ENCODE data around the gene ETNK2.

ETNK2 gene

GRCh38 chr1:204116539-204116938 lies 35.3 kb downstream of the ETNK2 start:
- H3K27me3 ChIP-seq (replicated peaks; ENCODE audit: control insufficient read depth, insufficient read depth, low read length), result no peaks in the 10 kb centered on the region; the same call in 1 of the 2 replicates
- TF ChIP-seq CTCF (IDR thresholded peaks at IDR 0.05; ENCODE audit: insufficient read depth, low read length, poor library complexity, severe bottlenecking), result no peak
- DNase-seq (ENCODE audit: extremely low read depth, insufficient read length), result no peak
- no peak overlapping the region for H3K4me3 ChIP-seq (replicated peaks; ENCODE audit: low read depth, low read length)
- no peaks in the 10 kb centered on the region for H3K36me3 ChIP-seq (ENCODE audit: control insufficient read depth, insufficient read depth, low read length)

GRCh38 chr1:204115116-204115515 lies 36.7 kb downstream of the ETNK2 start:
- DNase-seq (ENCODE audit: extremely low read depth, insufficient read length), result no peak
- H3K36me3 ChIP-seq (ENCODE audit: control insufficient read depth, insufficient read depth, low read length), result no peaks in the 10 kb centered on the region
- H3K27me3 ChIP-seq (replicated peaks; ENCODE audit: control insufficient read depth, insufficient read depth, low read length), result no peaks in the 10 kb centered on the region
- no peak for TF ChIP-seq CTCF (IDR thresholded peaks at IDR 0.05; ENCODE audit: insufficient read depth, low read length, poor library complexity, severe bottlenecking)
- no peak overlapping the region for H3K4me3 ChIP-seq (replicated peaks; ENCODE audit: low read depth, low read length)

- Histone ChIP-seq H3K36me3 (ENCODE audit: control insufficient read depth, insufficient read depth, low read length) (no peaks in the 10 kb centered on the region), H3K27me3 (replicated peaks; ENCODE audit: control insufficient read depth, insufficient read depth, low read length) (no peaks in the 10 kb centered on the region), H3K4me3 (replicated peaks; ENCODE audit: low read depth, low read length) (no peak overlapping the region)
- DNase-seq (ENCODE audit: extremely low read depth, insufficient read length), result no peak
- no peak for TF ChIP-seq CTCF (IDR thresholded peaks at IDR 0.05; ENCODE audit: insufficient read depth, low read length, poor library complexity, severe bottlenecking)
Observed at GRCh38 chr1:204114606-204115005, 37.2 kb downstream of the ETNK2 start.

- Histone ChIP-seq H3K4me3 (replicated peaks; ENCODE audit: low read depth, low read length) (no peak overlapping the region), H3K36me3 (ENCODE audit: control insufficient read depth, insufficient read depth, low read length) (no peaks in the 10 kb centered on the region), H3K27me3 (replicated peaks; ENCODE audit: control insufficient read depth, insufficient read depth, low read length) (no peaks in the 10 kb centered on the region)
- TF ChIP-seq CTCF (IDR thresholded peaks at IDR 0.05; ENCODE audit: insufficient read depth, low read length, poor library complexity, severe bottlenecking), result no peak
- no peak for DNase-seq (ENCODE audit: extremely low read depth, insufficient read length)
Observed at GRCh38 chr1:204113896-204114295, 37.9 kb downstream of the ETNK2 start.

- no peak for TF ChIP-seq CTCF (IDR thresholded peaks at IDR 0.05; ENCODE audit: insufficient read depth, low read length, poor library complexity, severe bottlenecking)
- DNase-seq (ENCODE audit: extremely low read depth, insufficient read length), result no peak
- no peaks in the 10 kb centered on the region for H3K36me3 ChIP-seq (ENCODE audit: control insufficient read depth, insufficient read depth, low read length)
- no peak overlapping the region for H3K4me3 ChIP-seq (replicated peaks; ENCODE audit: low read depth, low read length)
- no peaks in the 10 kb centered on the region for H3K27me3 ChIP-seq (replicated peaks; ENCODE audit: control insufficient read depth, insufficient read depth, low read length)
Observed at GRCh38 chr1:204112876-204113730, 38.7 kb downstream of the ETNK2 start.

All from GM06990 (cell line).